Nephron (organoid): ENCODE results near the gene CKAP2.

Source experiments
- H3K27ac Mint-ChIP-seq, 3 experiments: 2 replicates each; pipeline ENCODE4 v1.8.0; 2020; ENCODE audit warnings: mixed read lengths in 3 of 3, mild to moderate bottlenecking in 2 of 3, moderate library complexity in 1 of 3
- H3K27me3 Mint-ChIP-seq: 2 replicates; pipeline ENCODE4 v1.8.0; 2021; ENCODE audit warnings: low read depth, mild to moderate bottlenecking, moderate library complexity, mixed read lengths
- H3K36me3 Mint-ChIP-seq: 2 replicates; pipeline ENCODE4 v1.8.0; 2020; ENCODE audit warnings: low read depth, mixed read lengths
- H3K4me1 Mint-ChIP-seq: 2 replicates; pipeline ENCODE4 v1.8.0; 2020; ENCODE audit warnings: mixed read lengths
- H3K4me3 Mint-ChIP-seq, 3 experiments: 2 replicates each; pipeline ENCODE4 v1.8.0; 2020; ENCODE audit warnings: mild to moderate bottlenecking in 3 of 3, mixed read lengths in 3 of 3, moderate library complexity in 2 of 3
- H3K9me3 Mint-ChIP-seq: 2 replicates; pipeline ENCODE4 v1.8.0; 2020; ENCODE audit warnings: mixed read lengths
- TF ChIP-seq, protein P1 (sequence below), 3 experiments: fragments of 200-600 bp; sonication (generic); IDR thresholded peaks; one replicate each; pipeline ENCODE4 v1.5.0; 2021; ENCODE audit warnings: antibody characterized with exemption in 3 of 3; ENCODE audit not compliant: unreplicated experiment in 3 of 3

CKAP2 gene

DNA sequence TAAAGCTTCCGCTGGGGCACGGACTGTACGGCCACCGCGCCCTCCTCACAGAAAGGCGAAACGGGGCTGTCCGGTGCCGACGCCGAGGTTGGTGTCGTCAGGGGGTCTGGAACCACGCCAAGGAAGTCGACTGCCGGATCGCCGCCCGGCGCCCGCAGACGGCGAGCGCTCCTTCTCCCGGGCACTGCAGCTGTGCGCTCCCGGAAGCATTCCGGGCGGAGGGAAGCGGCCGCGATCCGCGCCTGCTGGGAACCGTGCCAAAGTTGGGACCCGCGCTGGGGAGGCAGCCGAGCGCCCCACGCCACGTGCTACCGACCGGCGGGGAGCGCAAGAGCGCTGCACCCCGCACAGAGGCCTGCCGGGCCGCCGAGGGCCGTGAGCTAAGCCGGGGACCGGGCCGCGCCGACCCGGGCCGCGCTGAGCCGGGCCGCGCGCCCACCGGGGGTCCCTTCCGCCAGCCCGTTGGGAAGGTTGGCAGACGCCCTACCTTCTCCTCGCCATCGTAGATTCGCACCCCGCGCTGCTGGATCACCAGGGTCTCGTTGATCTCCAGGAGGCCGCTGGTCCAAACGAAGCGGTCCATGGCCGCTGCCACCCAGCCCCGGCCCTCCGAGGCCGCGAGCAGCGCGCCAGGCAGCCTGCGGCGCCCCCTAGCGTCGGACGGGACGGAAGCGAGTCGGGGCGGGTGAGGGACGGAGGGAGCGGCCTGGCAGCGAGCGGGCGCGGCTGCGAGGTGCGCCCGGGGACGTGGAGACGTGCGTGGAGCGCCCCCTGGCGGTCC is 5.1 kb upstream of the CKAP2 start, which contains the start of gene VPS36:
Gene VPS36, minus strand, starts transcription at position 623 of the 781 bp plus-strand sequence. Its CDS starts 40 bp downstream, at position 583.
- peak within 1 kb of the TSS; percentile 90 to 94 (median 91) for H3K4me3 Mint-ChIP-seq
- no peaks in the 10 kb centered on the region for H3K36me3 Mint-ChIP-seq
- H3K4me1 Mint-ChIP-seq: peaks cover 34% of the 10 kb centered on the region
- peaks cover 4% of the 10 kb centered on the region for H3K27me3 Mint-ChIP-seq
- H3K9me3 Mint-ChIP-seq: no peaks in the 10 kb centered on the region
- peak within 1 kb of the TSS; percentile 80 to 92 (median 92) for H3K27ac Mint-ChIP-seq
- TF ChIP-seq, protein P1, sequence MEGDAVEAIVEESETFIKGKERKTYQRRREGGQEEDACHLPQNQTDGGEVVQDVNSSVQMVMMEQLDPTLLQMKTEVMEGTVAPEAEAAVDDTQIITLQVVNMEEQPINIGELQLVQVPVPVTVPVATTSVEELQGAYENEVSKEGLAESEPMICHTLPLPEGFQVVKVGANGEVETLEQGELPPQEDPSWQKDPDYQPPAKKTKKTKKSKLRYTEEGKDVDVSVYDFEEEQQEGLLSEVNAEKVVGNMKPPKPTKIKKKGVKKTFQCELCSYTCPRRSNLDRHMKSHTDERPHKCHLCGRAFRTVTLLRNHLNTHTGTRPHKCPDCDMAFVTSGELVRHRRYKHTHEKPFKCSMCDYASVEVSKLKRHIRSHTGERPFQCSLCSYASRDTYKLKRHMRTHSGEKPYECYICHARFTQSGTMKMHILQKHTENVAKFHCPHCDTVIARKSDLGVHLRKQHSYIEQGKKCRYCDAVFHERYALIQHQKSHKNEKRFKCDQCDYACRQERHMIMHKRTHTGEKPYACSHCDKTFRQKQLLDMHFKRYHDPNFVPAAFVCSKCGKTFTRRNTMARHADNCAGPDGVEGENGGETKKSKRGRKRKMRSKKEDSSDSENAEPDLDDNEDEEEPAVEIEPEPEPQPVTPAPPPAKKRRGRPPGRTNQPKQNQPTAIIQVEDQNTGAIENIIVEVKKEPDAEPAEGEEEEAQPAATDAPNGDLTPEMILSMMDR (IDR thresholded peaks at IDR 0.05; ENCODE audit: unreplicated experiment in 3 of 3): peak; percentile 100

DNA sequence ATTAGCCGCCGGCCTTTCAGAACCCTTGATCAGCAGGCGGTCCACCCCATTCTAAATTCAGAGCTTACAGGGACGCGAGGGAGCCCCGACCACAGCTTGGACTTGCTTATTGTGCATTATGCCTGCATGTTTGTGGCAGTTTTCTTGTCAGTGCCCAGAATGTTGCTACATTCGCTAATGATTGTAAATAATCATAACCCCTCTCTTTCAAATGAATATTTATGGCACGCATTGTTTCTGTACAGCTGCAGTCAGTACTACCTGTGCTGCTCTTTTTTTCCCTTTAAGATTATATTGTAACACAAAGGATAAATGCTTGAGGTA is 4.5 kb upstream of the CKAP2 start:
- no peaks in the 10 kb centered on the region for H3K9me3 Mint-ChIP-seq
- H3K27me3 Mint-ChIP-seq: peaks cover 4% of the 10 kb centered on the region
- no peaks in the 10 kb centered on the region for H3K36me3 Mint-ChIP-seq
- peaks cover 35% of the 10 kb centered on the region for H3K4me1 Mint-ChIP-seq
- TF ChIP-seq, protein P1 (IDR thresholded peaks at IDR 0.05; ENCODE audit: unreplicated experiment in 3 of 3): peak; percentile 19 to 67 (median 33)
- H3K27ac Mint-ChIP-seq: peak overlapping the region; percentile 80 to 92 (median 92)
- peak overlapping the region; percentile 82 to 90 (median 87) for H3K4me3 Mint-ChIP-seq

DNA sequence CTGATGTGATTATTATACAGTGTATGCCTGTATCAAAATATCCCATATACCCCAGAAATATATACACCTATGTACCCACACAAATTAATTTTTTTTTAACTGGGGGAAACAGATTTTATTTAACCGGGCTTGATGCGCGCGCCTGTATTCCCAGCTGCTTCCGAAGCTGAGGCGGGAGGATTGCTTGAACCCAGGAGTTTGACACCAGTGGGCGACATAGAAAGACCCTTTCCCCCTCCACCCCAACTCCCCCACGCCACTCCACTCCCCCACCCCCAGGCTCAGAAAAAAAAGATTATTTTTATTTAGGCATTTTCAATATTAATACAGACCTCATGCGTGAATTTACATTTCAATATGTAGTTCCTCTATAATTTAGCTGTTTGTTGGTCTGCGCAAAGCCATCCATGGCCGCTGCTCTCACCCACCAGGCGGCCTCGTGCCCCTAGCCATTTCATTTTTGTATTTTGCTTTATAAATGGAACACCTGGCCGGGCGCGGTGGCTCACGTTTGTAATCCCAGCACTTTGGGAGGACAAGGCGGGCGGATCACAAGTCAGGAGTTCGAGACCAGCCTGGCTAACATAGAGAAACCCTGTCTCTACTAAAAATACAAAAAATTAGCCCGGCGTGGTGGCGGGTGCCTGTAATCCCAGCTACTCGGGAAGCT is 4.0 kb upstream of the CKAP2 start:
- Mint-ChIP-seq H3K4me1 (peaks cover 40% of the 10 kb centered on the region), H3K4me3 (peak overlapping the region; percentile 82 to 90 (median 87)), H3K27ac (peak overlapping the region; percentile 80 to 92 (median 92)), H3K9me3 (no peaks in the 10 kb centered on the region), H3K36me3 (peaks cover 4% of the 10 kb centered on the region), H3K27me3 (peaks cover 4% of the 10 kb centered on the region)
- TF ChIP-seq, protein P1 (IDR thresholded peaks at IDR 0.05; ENCODE audit: unreplicated experiment in 3 of 3): no peak

DNA sequence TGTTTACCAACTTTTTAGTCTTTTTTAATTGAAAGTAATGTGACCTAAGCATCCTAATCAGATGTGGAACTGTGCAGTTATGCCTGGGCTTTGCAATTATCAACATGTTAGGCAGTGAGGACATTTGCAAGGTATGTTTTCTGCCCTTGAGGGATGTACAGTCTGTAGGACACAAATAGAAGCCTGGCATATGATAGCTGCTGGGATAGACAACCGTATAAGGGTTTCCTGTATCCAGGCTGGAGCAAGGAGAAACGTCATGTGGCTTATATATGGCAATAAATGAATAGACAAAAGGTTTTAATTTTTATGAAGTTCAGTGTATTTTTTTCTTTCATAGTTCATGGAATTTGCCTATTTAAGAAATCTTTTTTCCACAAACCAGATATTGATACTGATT is 2.8 kb upstream of the CKAP2 start:
- TF ChIP-seq, protein P1 (IDR thresholded peaks at IDR 0.05; ENCODE audit: unreplicated experiment in 3 of 3): no peak
- Mint-ChIP-seq H3K27ac (no peak overlapping the region), H3K9me3 (no peaks in the 10 kb centered on the region), H3K4me1 (peaks cover 45% of the 10 kb centered on the region), H3K27me3 (peaks cover 4% of the 10 kb centered on the region), H3K36me3 (peaks cover 6% of the 10 kb centered on the region), H3K4me3 (peak overlapping the region; percentile 23 to 79 (median 54))

DNA sequence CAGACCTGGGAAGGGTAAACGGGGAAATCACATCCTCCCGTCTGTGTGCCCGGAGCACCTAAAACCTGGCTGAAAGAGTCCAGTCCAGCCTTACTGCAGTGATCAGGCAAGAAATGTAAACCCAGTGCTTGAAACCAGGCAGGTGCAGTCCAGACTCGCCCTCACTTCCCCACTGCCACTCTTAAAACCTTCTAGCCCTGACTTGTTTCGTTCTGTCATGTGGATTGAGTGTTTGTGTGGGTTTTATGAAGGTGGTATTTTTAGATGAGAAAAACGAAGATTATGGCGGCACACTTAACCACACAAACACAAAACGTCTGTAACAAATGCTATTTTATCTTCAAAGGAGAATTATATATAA is 839 bp upstream of the CKAP2 start:
- H3K27me3 Mint-ChIP-seq: peaks cover 4% of the 10 kb centered on the region
- peak overlapping the region; percentile 90 to 99 (median 97) for H3K27ac Mint-ChIP-seq
- peak overlapping the region; percentile 92 to 97 (median 94) for H3K4me3 Mint-ChIP-seq
- TF ChIP-seq, protein P1 (IDR thresholded peaks at IDR 0.05; ENCODE audit: unreplicated experiment in 3 of 3): no peak
- no peaks in the 10 kb centered on the region for H3K9me3 Mint-ChIP-seq
- peaks cover 42% of the 10 kb centered on the region for H3K4me1 Mint-ChIP-seq
- H3K36me3 Mint-ChIP-seq: peaks cover 14% of the 10 kb centered on the region
